Activated T-cell treated with anti-CD3 and anti-CD28 coated beads, Interleukin-2, amount 50 U/mL, for 72 hours (primary cell): ENCODE data around the gene WFDC10B. TPM values are rescaled to one million over a fixed set of nuclear protein-coding genes. Genes with fewer than 3 reads are reported as not detected.

ENCODE experiments used
- ATAC-seq, 2 donors: fragments of 150-1000 bp; cut with Tn5 transposase; replicated peaks in 1 of 2; 2 replicates each; pipeline ENCODE4 v1.10.0; 2021; ENCODE audit warnings: moderate library complexity in 2 of 2, mild to moderate bottlenecking in 1 of 2
- DNase-seq, 2 donors: peaks; one replicate each; pipeline ENCODE4 v3.0.0; 2021 to 2022; ENCODE audit warnings: mixed read lengths in 1 of 2
- H3K27ac Mint-ChIP-seq: one replicate; pipeline ENCODE4 v1.8.0; 2022; ENCODE audit warnings: mild to moderate bottlenecking, moderate library complexity, mixed read lengths
- H3K27me3 Mint-ChIP-seq: one replicate; pipeline ENCODE4 v1.8.0; 2022; ENCODE audit warnings: low read depth, mixed read lengths
- H3K36me3 Mint-ChIP-seq, 2 donors: one replicate each; pipeline ENCODE4 v1.8.0; 2022; ENCODE audit warnings: mixed read lengths in 2 of 2, mild to moderate bottlenecking in 1 of 2; ENCODE audit not compliant: insufficient read depth in 2 of 2
- H3K4me1 Mint-ChIP-seq: one replicate; pipeline ENCODE4 v1.8.0; 2022; ENCODE audit warnings: low read depth, mixed read lengths
- H3K4me3 Mint-ChIP-seq, 2 donors: one replicate each; pipeline ENCODE4 v1.8.0; 2022; ENCODE audit warnings: mild to moderate bottlenecking in 2 of 2, mixed read lengths in 2 of 2, moderate library complexity in 2 of 2
- H3K9me3 Mint-ChIP-seq, 2 donors: one replicate each; pipeline ENCODE4 v1.8.0; 2022; ENCODE audit warnings: mixed read lengths in 2 of 2
- total RNA-seq, 2 donors: library from RNA; stranded (reverse); gene quantifications; one replicate each; pipeline ENCODE4 v1.2.3, GENCODE V29; 2022

Gene WFDC10B
- total RNA-seq, 2 donors from 2014 or later, result not detected

GRCh38 chr20:45639687-45640086 lies 65.1 kb downstream of the WFDC10B start:
- Mint-ChIP-seq H3K4me1 (no peaks in the 10 kb centered on the region), H3K9me3 (no peaks in the 10 kb centered on the region), H3K36me3 (no peaks in the 10 kb centered on the region), H3K4me3 (no peak overlapping the region), H3K27me3 (peaks cover 10% of the 10 kb centered on the region), H3K27ac (no peak overlapping the region)
- ATAC-seq (no peak), DNase-seq (no peak)

DNA sequence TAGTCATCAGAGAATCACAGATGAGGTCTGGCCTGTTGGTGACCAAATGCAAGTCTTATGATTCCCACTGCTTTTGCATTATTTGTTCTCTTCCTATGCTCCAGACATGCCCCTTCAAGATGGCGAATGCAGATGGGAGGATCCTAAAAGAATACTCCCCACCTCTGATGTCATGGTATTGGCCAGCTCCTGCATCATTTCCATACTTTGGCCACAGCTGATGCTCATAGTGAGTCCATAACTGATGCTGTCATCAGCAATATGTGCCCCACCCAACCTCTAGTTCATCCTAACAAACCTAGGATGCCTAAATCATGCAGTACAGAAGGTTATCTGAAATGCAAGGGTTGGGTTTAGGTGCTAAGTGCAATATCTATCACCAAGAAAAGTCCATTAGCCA lies 68.3 kb downstream of the WFDC10B start:
- no peaks in the 10 kb centered on the region for H3K36me3 Mint-ChIP-seq
- no peaks in the 10 kb centered on the region for H3K9me3 Mint-ChIP-seq
- peaks cover 26% of the 10 kb centered on the region for H3K27me3 Mint-ChIP-seq
- ATAC-seq (no peak), DNase-seq (no peak)
- no peaks in the 10 kb centered on the region for H3K4me1 Mint-ChIP-seq
- no peak overlapping the region for H3K27ac Mint-ChIP-seq
- no peak overlapping the region for H3K4me3 Mint-ChIP-seq

Other genes starting within 250 kb of the WFDC10B start
- gene WFDC2, start 235.3 kb downstream of the WFDC10B start, total RNA-seq, result 1 to 10 TPM; 1.2 to 1.8 TPM
- gene SPINT3, start 189.4 kb downstream of the WFDC10B start, total RNA-seq, result not detected
- gene WFDC6, start 165.5 kb downstream of the WFDC10B start, total RNA-seq, result not detected
- gene EPPIN, start 157.6 kb downstream of the WFDC10B start, total RNA-seq, result not detected
- gene WFDC8, start 125.7 kb downstream of the WFDC10B start, total RNA-seq, result not detected
- not detected for gene WFDC10A, start 75.3 kb downstream of the WFDC10B start, total RNA-seq
- gene WFDC9, start 73.7 kb downstream of the WFDC10B start, total RNA-seq, result not detected
- not detected for gene WFDC11, start 34.8 kb downstream of the WFDC10B start, total RNA-seq
- not detected for gene WFDC13, start 3.0 kb downstream of the WFDC10B start, total RNA-seq
- gene SPINT4, start 17.3 kb upstream of the WFDC10B start, total RNA-seq, result not detected
- under 1 TPM in 1 of 2 donors, not detected in 1; 0.67 TPM for gene WFDC3, start 86.9 kb upstream of the WFDC10B start, total RNA-seq
- gene DNTTIP1, start 86.9 kb upstream of the WFDC10B start, total RNA-seq, result 10 to 100 TPM; 35.0 to 36.3 TPM
- 100 to 1,000 TPM; 171 to 197 TPM for gene UBE2C, start 107.6 kb upstream of the WFDC10B start, total RNA-seq
- under 1 TPM in 1 of 2 donors, not detected in 1; 0.49 TPM for gene TNNC2, start 122.3 kb upstream of the WFDC10B start, total RNA-seq
- gene SNX21, start 128.8 kb upstream of the WFDC10B start, total RNA-seq, result 1 to 10 TPM; 1.8 to 2.4 TPM
- gene ACOT8, start 152.4 kb upstream of the WFDC10B start, total RNA-seq, result 10 to 100 TPM; 27.9 to 34.3 TPM
- 1 to 10 TPM; 6.5 to 6.7 TPM for gene ZSWIM3, start 152.6 kb upstream of the WFDC10B start, total RNA-seq
- gene ZSWIM1, start 176.2 kb upstream of the WFDC10B start, total RNA-seq, result 10 to 100 TPM; 11.4 to 13.9 TPM
- gene SPATA25, start 182.6 kb upstream of the WFDC10B start, total RNA-seq, result under 1 TPM; 0.46 to 0.90 TPM
- 1 to 10 TPM; 2.1 to 3.2 TPM for gene NEURL2, start 186.2 kb upstream of the WFDC10B start, total RNA-seq
- 10 to 100 TPM; 37.0 to 59.1 TPM for gene CTSA, start 186.3 kb upstream of the WFDC10B start, total RNA-seq
- gene PLTP, start 207.1 kb upstream of the WFDC10B start, total RNA-seq, result 10 to 100 TPM in 1 of 2 donors, 1 to 10 TPM in 1; 8.9 to 18.0 TPM
- gene PCIF1, start 229.7 kb upstream of the WFDC10B start, total RNA-seq, result 10 to 100 TPM; 38.7 to 42.0 TPM